ENCODE data around the gene FPGS. TPM values are rescaled to one million over a fixed set of nuclear protein-coding genes. Genes with fewer than 3 reads are reported as not detected.

The FPGS gene
- polyA plus RNA-seq, 3 donors: 21.3 to 28.5 (median 25.2) TPM

DNA sequence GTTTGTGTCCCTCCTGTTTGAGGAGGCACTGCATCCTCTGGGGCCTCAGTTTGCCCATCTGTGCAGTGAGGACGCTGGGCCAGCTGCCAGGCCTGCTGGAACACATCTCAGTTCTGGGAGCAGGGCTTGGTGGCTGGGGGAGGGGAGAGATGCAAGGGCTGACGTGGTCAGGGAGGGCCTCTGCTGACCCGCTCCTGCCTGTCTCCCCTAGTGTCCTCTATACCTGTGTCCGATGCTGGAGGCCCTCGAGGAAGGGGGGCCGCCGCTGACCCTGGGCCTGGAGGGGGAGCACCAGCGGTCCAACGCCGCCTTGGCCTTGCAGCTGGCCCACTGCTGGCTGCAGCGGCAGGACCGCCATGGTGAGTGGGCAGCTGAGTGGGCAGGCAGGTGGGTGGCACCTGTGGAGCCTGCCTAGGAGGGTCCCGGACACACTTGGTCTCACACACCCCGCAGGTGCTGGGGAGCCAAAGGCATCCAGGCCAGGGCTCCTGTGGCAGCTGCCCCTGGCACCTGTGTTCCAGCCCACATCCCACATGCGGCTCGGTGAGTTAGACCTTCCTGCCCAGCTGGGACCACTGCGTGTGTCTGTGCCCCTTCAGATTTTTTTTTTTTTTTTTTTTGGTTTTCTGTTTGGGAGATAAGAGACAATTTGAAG is 5.8 kb downstream of the FPGS start:
- peaks cover 0 to 3% (median 0%) of the 10 kb centered on the region in 3 donors for H3K27me3 Mint-ChIP-seq (ENCODE audit: low read depth in 3 of 3)
- H3K36me3 Mint-ChIP-seq: peaks cover 40 to 57% of the 10 kb centered on the region in 2 donors
- H3K27ac Mint-ChIP-seq: no peak overlapping the region

DNA sequence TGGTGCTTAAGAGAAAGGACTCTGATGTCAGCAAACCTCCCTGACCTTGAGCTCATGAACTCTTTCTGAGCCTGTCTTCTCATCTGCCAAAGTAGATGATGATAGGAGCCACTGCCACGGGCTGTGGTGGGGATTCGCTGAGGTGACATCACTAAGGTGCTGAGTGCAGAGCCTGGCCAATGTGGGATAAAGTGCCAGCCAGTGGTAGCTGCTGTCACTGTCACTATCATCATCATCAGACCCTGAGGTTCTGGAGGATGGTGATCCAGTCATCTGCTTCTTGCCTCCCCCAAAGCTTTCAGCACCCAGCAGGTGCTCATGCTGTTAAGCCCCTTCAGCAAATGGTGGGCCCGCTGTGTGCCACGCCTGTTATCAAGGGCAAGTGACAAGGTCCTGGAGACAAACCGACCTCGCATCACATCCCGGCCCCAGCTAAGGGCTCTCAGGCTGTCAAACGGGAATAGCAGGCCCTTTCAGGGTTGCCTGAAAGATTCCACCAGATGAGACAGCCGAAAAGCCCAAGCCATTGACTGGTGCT is 6.4 kb downstream of the FPGS start:
- Histone ChIP-seq H3K79me2 (ENCODE audit: insufficient read depth, low read length) (peaks cover 11% of the 10 kb centered on the region), H3K4me3 (replicated peaks in 1 of 3; ENCODE audit: low read depth in 2 of 3, low read length in 3 of 3) (no peak overlapping the region), H2AFZ (ENCODE audit: insufficient read depth, low read depth, low read length, poor library complexity, severe bottlenecking) (no peak overlapping the region), H3K4me2 (replicated peaks; ENCODE audit: extremely low read depth, low read length, poor library complexity, severe bottlenecking) (no peak overlapping the region), H3K27me3 (ENCODE audit: control insufficient read depth in 2 of 2, insufficient read depth in 2 of 2, low read length in 2 of 2) (no peaks in the 10 kb centered on the region), H4K20me1 (ENCODE audit: insufficient read depth, low read length) (peaks cover 6% of the 10 kb centered on the region), H3K4me1 (ENCODE audit: control insufficient read depth in 1 of 2, insufficient read depth in 2 of 2, low read length in 2 of 2) (peaks cover 3 to 4% of the 10 kb centered on the region in 2 donors), H3K27ac (ENCODE audit: low read depth in 1 of 2, low read length in 2 of 2) (no peak overlapping the region), H3K36me3 (replicated peaks in 1 of 2; ENCODE audit: control insufficient read depth in 1 of 2, insufficient read depth in 2 of 2, low read length in 2 of 2) (peaks cover 43 to 53% of the 10 kb centered on the region in 2 donors), H3K9ac (ENCODE audit: insufficient read depth, low read length, poor library complexity, severe bottlenecking) (no peak overlapping the region), H3K9me3 (replicated peaks in 1 of 2; ENCODE audit: control insufficient read depth in 1 of 2, insufficient read depth in 1 of 2, low read length in 2 of 2) (no peaks in the 10 kb centered on the region)
- TF ChIP-seq, protein P1, sequence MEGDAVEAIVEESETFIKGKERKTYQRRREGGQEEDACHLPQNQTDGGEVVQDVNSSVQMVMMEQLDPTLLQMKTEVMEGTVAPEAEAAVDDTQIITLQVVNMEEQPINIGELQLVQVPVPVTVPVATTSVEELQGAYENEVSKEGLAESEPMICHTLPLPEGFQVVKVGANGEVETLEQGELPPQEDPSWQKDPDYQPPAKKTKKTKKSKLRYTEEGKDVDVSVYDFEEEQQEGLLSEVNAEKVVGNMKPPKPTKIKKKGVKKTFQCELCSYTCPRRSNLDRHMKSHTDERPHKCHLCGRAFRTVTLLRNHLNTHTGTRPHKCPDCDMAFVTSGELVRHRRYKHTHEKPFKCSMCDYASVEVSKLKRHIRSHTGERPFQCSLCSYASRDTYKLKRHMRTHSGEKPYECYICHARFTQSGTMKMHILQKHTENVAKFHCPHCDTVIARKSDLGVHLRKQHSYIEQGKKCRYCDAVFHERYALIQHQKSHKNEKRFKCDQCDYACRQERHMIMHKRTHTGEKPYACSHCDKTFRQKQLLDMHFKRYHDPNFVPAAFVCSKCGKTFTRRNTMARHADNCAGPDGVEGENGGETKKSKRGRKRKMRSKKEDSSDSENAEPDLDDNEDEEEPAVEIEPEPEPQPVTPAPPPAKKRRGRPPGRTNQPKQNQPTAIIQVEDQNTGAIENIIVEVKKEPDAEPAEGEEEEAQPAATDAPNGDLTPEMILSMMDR (IDR thresholded peaks at IDR 0.05): no peak
- intact Hi-C loops (cut with micrococcal nuclease): no loop called here
- H3K9me3 Mint-ChIP-seq: no peaks in the 10 kb centered on the region
- H3K27me3 Mint-ChIP-seq (ENCODE audit: low read depth in 3 of 3): peaks cover 0 to 3% (median 0%) of the 10 kb centered on the region in 3 donors
- no peak for DNase-seq
- peaks cover 45 to 63% of the 10 kb centered on the region in 2 donors for H3K36me3 Mint-ChIP-seq
- H3K27ac Mint-ChIP-seq: peak overlapping the region in 1 of 7 donors; percentile 58
- H3K4me3 Mint-ChIP-seq: no peak overlapping the region
- 96% methylated on average over 7 of the region's 9 CpGs for WGBS (ENCODE audit: insufficient coverage)
- peaks cover 10% of the 10 kb centered on the region for H3K4me1 Mint-ChIP-seq

More for the DNA sequence above, 5.8 kb downstream of the FPGS start:
- H3K27me3 ChIP-seq (ENCODE audit: control insufficient read depth in 2 of 2, insufficient read depth in 2 of 2, low read length in 2 of 2): no peaks in the 10 kb centered on the region
- H3K9me3 ChIP-seq (replicated peaks in 1 of 2; ENCODE audit: control insufficient read depth in 1 of 2, insufficient read depth in 1 of 2, low read length in 2 of 2): no peaks in the 10 kb centered on the region
- peaks cover 37 to 47% of the 10 kb centered on the region in 2 donors for H3K36me3 ChIP-seq (replicated peaks in 1 of 2; ENCODE audit: control insufficient read depth in 1 of 2, insufficient read depth in 2 of 2, low read length in 2 of 2)
- TF ChIP-seq, protein P1 (IDR thresholded peaks at IDR 0.05): no peak
- DNase-seq: no peak
- no peak overlapping the region for H3K27ac ChIP-seq (ENCODE audit: low read depth in 1 of 2, low read length in 2 of 2)
- peaks cover 10% of the 10 kb centered on the region for H4K20me1 ChIP-seq (ENCODE audit: insufficient read depth, low read length)
- peaks cover 17% of the 10 kb centered on the region for H3K79me2 ChIP-seq (ENCODE audit: insufficient read depth, low read length)
- Mint-ChIP-seq H3K9me3 (no peaks in the 10 kb centered on the region), H3K4me1 (peaks cover 16% of the 10 kb centered on the region), H3K4me3 (no peak overlapping the region)
- H3K4me1 ChIP-seq (ENCODE audit: control insufficient read depth in 1 of 2, insufficient read depth in 2 of 2, low read length in 2 of 2): peaks cover 9 to 10% of the 10 kb centered on the region in 2 donors
- H3K9ac ChIP-seq (ENCODE audit: insufficient read depth, low read length, poor library complexity, severe bottlenecking): no peak overlapping the region
- 97% methylated on average over 14 of the region's 17 CpGs for WGBS (ENCODE audit: insufficient coverage)
- H3K4me3 ChIP-seq (replicated peaks in 1 of 3; ENCODE audit: low read depth in 2 of 3, low read length in 3 of 3): no peak overlapping the region
- intact Hi-C loops (cut with micrococcal nuclease): no loop called here
- no peak overlapping the region for H2AFZ ChIP-seq (ENCODE audit: insufficient read depth, low read depth, low read length, poor library complexity, severe bottlenecking)
- H3K4me2 ChIP-seq (replicated peaks; ENCODE audit: extremely low read depth, low read length, poor library complexity, severe bottlenecking): no peak overlapping the region

Data from CD14-positive monocyte (primary cell).